GM19043 (cell line): Measurements from ENCODE around the gene FAM53B.

ENCODE experiments used
- ATAC-seq: cut with Tn5 transposase; IDR thresholded peaks from one replicate; pipeline ENCODE4 v1.9.1; 2021; ENCODE audit warnings: low read depth; ENCODE audit not compliant: unreplicated experiment

Gene FAM53B

GRCh38 chr10:124603376-124604213 is 140.6 kb downstream of the FAM53B start:
- ATAC-seq, result no peak

- ATAC-seq, result no peak
Measured at GRCh38 chr10:124602646-124603365, 141.4 kb downstream of the FAM53B start.

- ATAC-seq, result no peak
Measured at GRCh38 chr10:124602121-124602561, 142.0 kb downstream of the FAM53B start.

GRCh38 chr10:124601431-124602120 is 142.6 kb downstream of the FAM53B start:
- peak; percentile 51 for ATAC-seq

GRCh38 chr10:124601016-124601415 is 143.2 kb downstream of the FAM53B start:
- ATAC-seq, result no peak

GRCh38 chr10:124600051-124600880 is 143.9 kb downstream of the FAM53B start:
- no peak for ATAC-seq

GRCh38 chr10:124599588-124600050 is 144.6 kb downstream of the FAM53B start:
- no peak for ATAC-seq

- no peak for ATAC-seq
Measured at GRCh38 chr10:124598773-124599587, 145.2 kb downstream of the FAM53B start.

GRCh38 chr10:124598196-124598595 is 146.0 kb downstream of the FAM53B start:
- no peak for ATAC-seq

- ATAC-seq, result no peak
Measured at GRCh38 chr10:124597846-124598165, 146.4 kb downstream of the FAM53B start.

- no peak for ATAC-seq
Measured at GRCh38 chr10:124596962-124597845, 147.0 kb downstream of the FAM53B start.

GRCh38 chr10:124596116-124596785 is 147.9 kb downstream of the FAM53B start:
- ATAC-seq, result no peak

- ATAC-seq, result no peak
Measured at GRCh38 chr10:124595143-124595883, 148.9 kb downstream of the FAM53B start.

- ATAC-seq, result no peak
Measured at GRCh38 chr10:124594240-124594639, 149.9 kb downstream of the FAM53B start.

- ATAC-seq, result no peak
Measured at GRCh38 chr10:124593431-124593985, 150.7 kb downstream of the FAM53B start.

- no peak for ATAC-seq
Measured at GRCh38 chr10:124592736-124593430, 151.3 kb downstream of the FAM53B start.
